Ishikawa (cell line): ENCODE measurements around the gene PHF19.
A peak's percentile ranks its signal among the peaks of the same experiment; 100 is the strongest.

Experiments used
- CEBPB ChIP-seq: IDR thresholded peaks from 2 replicates; pipeline ENCODE4 v1.6.1; 2012
- CREB1 ChIP-seq: IDR thresholded peaks from 2 replicates; pipeline ENCODE4 v1.6.1; 2012; ENCODE audit warnings: low read depth
- EGR1 ChIP-seq: IDR thresholded peaks from 2 replicates; pipeline ENCODE4 v1.6.1; 2012
- EP300 ChIP-seq: IDR thresholded peaks from 2 replicates; pipeline ENCODE4 v1.6.1; 2012; ENCODE audit warnings: borderline replicate concordance
- FOXM1 ChIP-seq: IDR thresholded peaks from 2 replicates; pipeline ENCODE4 v1.6.1; 2012; ENCODE audit warnings: low read depth, borderline replicate concordance
- NFIC ChIP-seq: IDR thresholded peaks from 2 replicates; pipeline ENCODE4 v1.6.1; 2012
- RAD21 ChIP-seq: IDR thresholded peaks from 2 replicates; pipeline ENCODE4 v1.6.1; 2012; ENCODE audit warnings: low read depth
- TAF1 ChIP-seq: IDR thresholded peaks from 2 replicates; pipeline ENCODE4 v1.6.1; 2012; ENCODE audit warnings: low read depth, mild to moderate bottlenecking
- TCF12 ChIP-seq: IDR thresholded peaks from 2 replicates; pipeline ENCODE4 v1.6.1; 2012; ENCODE audit warnings: low read depth
- TEAD4 ChIP-seq: IDR thresholded peaks from 2 replicates; pipeline ENCODE4 v1.6.1; 2012
- YY1 ChIP-seq: IDR thresholded peaks from 2 replicates; pipeline ENCODE4 v1.6.1; 2012; ENCODE audit warnings: low read depth
- ZBTB7A ChIP-seq: IDR thresholded peaks from 2 replicates; pipeline ENCODE4 v1.6.1; 2012; ENCODE audit warnings: low read depth
- TF ChIP-seq, protein P1 (sequence below): IDR thresholded peaks from 2 replicates; pipeline ENCODE4 v1.6.1; 2012
- TF ChIP-seq, protein P2 (sequence below): IDR thresholded peaks from 2 replicates; pipeline ENCODE4 v1.6.1; 2012; ENCODE audit warnings: low read depth, mild to moderate bottlenecking
- TF ChIP-seq, protein P3 (sequence below): IDR thresholded peaks from 2 replicates; pipeline ENCODE4 v1.6.1; 2012

PHF19 gene

DNA sequence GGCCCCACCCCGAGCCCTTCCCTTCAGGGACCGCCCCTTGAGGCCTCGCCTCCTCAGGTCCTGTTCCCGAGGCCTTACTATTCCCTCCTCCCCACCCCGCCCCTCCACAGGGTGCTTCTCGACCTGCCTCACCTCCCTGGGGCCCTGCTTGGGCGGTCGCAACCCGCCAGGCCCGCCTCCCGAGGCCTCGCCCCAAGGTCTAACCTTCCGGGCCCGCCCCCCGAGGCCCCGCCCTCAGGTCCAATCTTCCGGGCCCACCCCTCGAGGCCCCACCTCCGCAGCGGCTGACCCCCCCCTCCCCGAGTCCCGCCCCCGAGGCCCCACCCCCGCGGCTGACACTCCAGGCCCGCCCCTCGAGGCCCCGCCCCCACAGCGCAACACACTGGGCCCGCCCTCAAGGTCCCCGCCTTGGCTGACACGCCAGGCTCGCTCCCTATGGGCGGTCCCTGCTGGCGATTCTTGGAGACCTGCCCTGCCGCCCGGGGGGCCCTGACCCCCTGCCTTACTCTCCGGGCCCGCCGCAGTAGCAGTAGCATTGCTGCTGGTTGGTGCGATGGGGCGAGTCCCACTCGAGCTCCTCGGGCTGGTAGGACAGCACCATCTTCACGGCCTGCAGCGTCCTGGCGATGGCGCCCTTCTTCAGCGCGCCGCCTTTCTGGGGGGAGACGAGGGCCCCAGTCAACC, 8.2 kb downstream of the PHF19 start:
- TF ChIP-seq EGR1, result 0 out of 2 replicates have a peak, but pooled peaks have one; percentile 31
- peak; percentile 44 for TF ChIP-seq TCF12
- no peak for TF ChIP-seq CREB1
- TF ChIP-seq RAD21, result peak; percentile 29; the same call in 1 of the 2 replicates
- no peak for TF ChIP-seq YY1
- TF ChIP-seq TEAD4, result no peak
- TF ChIP-seq TAF1, result no peak
- TF ChIP-seq, protein P1, sequence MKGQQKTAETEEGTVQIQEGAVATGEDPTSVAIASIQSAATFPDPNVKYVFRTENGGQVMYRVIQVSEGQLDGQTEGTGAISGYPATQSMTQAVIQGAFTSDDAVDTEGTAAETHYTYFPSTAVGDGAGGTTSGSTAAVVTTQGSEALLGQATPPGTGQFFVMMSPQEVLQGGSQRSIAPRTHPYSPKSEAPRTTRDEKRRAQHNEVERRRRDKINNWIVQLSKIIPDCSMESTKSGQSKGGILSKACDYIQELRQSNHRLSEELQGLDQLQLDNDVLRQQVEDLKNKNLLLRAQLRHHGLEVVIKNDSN, result no peak
- no peak for TF ChIP-seq FOXM1
- peak; percentile 54; the same call in 1 of the 2 replicates for TF ChIP-seq NFIC
- peak; percentile 95 for TF ChIP-seq ZBTB7A
- TF ChIP-seq, protein P2, sequence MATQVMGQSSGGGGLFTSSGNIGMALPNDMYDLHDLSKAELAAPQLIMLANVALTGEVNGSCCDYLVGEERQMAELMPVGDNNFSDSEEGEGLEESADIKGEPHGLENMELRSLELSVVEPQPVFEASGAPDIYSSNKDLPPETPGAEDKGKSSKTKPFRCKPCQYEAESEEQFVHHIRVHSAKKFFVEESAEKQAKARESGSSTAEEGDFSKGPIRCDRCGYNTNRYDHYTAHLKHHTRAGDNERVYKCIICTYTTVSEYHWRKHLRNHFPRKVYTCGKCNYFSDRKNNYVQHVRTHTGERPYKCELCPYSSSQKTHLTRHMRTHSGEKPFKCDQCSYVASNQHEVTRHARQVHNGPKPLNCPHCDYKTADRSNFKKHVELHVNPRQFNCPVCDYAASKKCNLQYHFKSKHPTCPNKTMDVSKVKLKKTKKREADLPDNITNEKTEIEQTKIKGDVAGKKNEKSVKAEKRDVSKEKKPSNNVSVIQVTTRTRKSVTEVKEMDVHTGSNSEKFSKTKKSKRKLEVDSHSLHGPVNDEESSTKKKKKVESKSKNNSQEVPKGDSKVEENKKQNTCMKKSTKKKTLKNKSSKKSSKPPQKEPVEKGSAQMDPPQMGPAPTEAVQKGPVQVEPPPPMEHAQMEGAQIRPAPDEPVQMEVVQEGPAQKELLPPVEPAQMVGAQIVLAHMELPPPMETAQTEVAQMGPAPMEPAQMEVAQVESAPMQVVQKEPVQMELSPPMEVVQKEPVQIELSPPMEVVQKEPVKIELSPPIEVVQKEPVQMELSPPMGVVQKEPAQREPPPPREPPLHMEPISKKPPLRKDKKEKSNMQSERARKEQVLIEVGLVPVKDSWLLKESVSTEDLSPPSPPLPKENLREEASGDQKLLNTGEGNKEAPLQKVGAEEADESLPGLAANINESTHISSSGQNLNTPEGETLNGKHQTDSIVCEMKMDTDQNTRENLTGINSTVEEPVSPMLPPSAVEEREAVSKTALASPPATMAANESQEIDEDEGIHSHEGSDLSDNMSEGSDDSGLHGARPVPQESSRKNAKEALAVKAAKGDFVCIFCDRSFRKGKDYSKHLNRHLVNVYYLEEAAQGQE, result no peak
- no peak for TF ChIP-seq EP300

DNA sequence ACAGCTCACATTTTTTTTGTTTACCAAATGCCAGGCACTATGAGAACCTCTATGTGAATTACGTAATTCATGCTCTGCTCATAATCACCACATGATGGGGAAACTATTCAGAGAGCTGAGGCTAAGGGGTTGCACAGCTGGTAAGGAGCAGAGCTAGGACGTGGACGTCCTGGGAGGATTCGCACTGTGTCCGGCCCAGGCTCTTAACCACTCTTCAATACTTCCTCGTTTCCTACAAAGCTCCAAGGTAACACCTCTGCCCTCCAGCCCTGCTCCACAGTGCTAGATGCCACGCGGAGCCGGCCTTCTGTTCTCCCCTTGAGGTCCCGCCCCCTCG, 8.7 kb downstream of the PHF19 start:
- TF ChIP-seq, protein P2, result no peak
- TF ChIP-seq NFIC, result no peak
- no peak for TF ChIP-seq YY1
- TF ChIP-seq TAF1, result peak; percentile 35; the same call in 1 of the 2 replicates
- TF ChIP-seq FOXM1, result no peak
- TF ChIP-seq, protein P1, result no peak
- TF ChIP-seq EP300, result no peak
- TF ChIP-seq EGR1, result no peak
- TF ChIP-seq RAD21, result no peak
- no peak for TF ChIP-seq TCF12
- TF ChIP-seq, protein P3, sequence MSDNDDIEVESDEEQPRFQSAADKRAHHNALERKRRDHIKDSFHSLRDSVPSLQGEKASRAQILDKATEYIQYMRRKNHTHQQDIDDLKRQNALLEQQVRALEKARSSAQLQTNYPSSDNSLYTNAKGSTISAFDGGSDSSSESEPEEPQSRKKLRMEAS, result peak; percentile 89
- no peak for TF ChIP-seq ZBTB7A
- peak; percentile 77 for TF ChIP-seq CEBPB
- TF ChIP-seq TEAD4, result no peak
- no peak for TF ChIP-seq CREB1

DNA sequence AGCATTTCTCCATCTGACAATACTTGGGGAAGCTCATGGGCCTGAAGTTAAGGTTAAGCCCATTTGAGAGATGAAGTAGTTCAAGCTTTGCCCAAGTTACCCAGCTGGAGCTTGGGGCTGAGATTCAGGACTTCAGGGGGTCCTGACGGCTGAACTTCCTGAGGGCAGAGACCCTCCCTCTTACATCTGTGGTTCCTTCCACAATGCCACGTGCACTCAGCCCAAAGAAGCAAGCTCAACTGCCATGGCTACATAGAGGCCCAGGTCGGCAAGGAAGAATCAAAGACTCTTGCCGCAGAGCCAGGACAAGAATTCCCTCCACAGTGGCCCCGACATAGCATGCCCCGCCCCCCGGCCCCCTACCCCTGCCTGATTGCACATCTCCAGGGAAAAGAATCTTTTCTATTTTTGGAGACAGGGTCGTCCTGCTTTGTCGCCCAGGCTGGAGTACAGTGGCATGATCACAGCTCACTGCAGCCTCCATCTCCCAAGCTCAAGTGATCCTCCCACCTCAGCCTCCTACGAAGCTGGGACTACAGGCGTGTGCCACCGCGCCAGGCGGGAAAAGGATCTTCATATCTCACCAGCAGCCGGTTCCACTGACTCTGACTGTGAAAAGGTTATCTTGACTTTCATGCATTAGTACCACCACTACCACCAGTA, 9.2 kb downstream of the PHF19 start:
- TF ChIP-seq, protein P2, result no peak
- TF ChIP-seq FOXM1 (no peak), NFIC (no peak), ZBTB7A (no peak), TAF1 (no peak), EP300 (no peak), YY1 (no peak), CEBPB (no peak)
- TF ChIP-seq, protein P3, result no peak
- TF ChIP-seq, protein P1, result no peak

DNA sequence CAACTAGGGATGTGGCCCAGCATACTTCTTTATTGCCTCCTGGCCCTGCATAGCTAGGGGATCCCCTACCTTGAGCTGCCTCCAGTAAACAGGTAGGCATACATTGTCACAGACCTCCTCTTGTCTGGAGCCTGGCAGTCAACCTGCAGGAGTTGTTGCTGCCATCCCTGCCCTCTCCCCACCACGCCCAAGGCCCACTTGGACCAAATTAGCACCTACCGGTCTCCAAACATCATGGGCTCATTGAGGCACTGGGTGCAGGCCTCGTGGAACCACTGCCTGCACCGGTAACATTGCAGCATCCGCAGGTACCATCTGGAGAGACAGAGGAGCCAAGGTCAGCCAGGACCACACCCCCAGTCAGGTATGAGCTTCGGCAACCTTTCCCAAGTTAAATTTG, 10.3 kb downstream of the PHF19 start:
- TF ChIP-seq EGR1, result no peak
- TF ChIP-seq CREB1, result no peak
- no peak for TF ChIP-seq RAD21
- no peak for TF ChIP-seq TCF12
- no peak for TF ChIP-seq YY1
- TF ChIP-seq, protein P1, result no peak
- TF ChIP-seq, protein P3, result no peak
- no peak for TF ChIP-seq ZBTB7A
- TF ChIP-seq TAF1, result no peak
- TF ChIP-seq, protein P2, result no peak
